Endothelial cell of umbilical vein (primary cell): ENCODE data around the gene ATXN1. TPM values are rescaled to one million over a fixed set of nuclear protein-coding genes. Genes with fewer than 3 reads are reported as not detected.

Experiments used
- BruUV-seq: library from RNA; stranded (reverse); fragments of 400-500 nt; replicated peaks from 2 replicates; lab custom pipeline; 2021; lab: Mats Ljungman, UMichigan
- CTCF ChIA-PET: fragments of 300-600, 350-600 bp; sonication (Branson Sonifier 250); formaldehyde crosslinking; loops from one replicate; lab custom pipeline; 2021; ENCODE audit warnings: antibody characterized with exemption, inconsistent platforms; lab: Charles Lee
- POLR2A ChIA-PET: fragments of 300-600, 350-600 bp; sonication (Branson Sonifier 250); formaldehyde crosslinking; loops from one replicate; lab custom pipeline; 2021; ENCODE audit warnings: antibody characterized with exemption, inconsistent platforms; lab: Charles Lee
- DNase-seq: peaks from one replicate; pipeline ENCODE4 v3.0.0-alpha.2; 2011; ENCODE audit warnings: low read depth, low spot score
- FAIRE-seq: peaks from 2 replicates; lab custom pipeline; 2011; peaks lifted over from hg19 to GRCh38; lab: Jason Lieb, UNC
- H2AFZ ChIP-seq: 2 replicates; pipeline ENCODE4 v1.6.0; 2012; ENCODE audit warnings: low read depth, low read length, control low read depth, inconsistent platforms
- H3K27ac ChIP-seq: 2 replicates; pipeline ENCODE4 v1.5.1; 2011; ENCODE audit warnings: low read depth, mild to moderate bottlenecking, control low read depth, low read length, moderate library complexity; ENCODE audit not compliant: insufficient read depth
- H3K27me3 ChIP-seq, 2 experiments: 2 replicates each; pipeline versions ENCODE4 v1.6.0 to v1.6.1; 2011; ENCODE audit warnings: low read length in 2 of 2, mixed read lengths in 1 of 2; ENCODE audit not compliant: control insufficient read depth in 2 of 2, insufficient read depth in 2 of 2
- H3K36me3 ChIP-seq, 2 experiments: 2 replicates in 1 of 2; 3 replicates in 1 of 2; pipeline ENCODE4 v1.5.1; 2011; ENCODE audit warnings: low read length in 2 of 2, mild to moderate bottlenecking in 1 of 2, moderate library complexity in 1 of 2; ENCODE audit not compliant: control insufficient read depth in 2 of 2, insufficient read depth in 2 of 2; ENCODE audit errors: extremely low read depth in 1 of 2
- H3K4me1 ChIP-seq: 3 replicates; pipeline ENCODE4 v1.5.1; 2011; ENCODE audit warnings: mild to moderate bottlenecking, low read length; ENCODE audit not compliant: control insufficient read depth, insufficient read depth; ENCODE audit errors: extremely low read depth
- H3K4me2 ChIP-seq: 2 replicates; pipeline ENCODE4 v1.6.1; 2011; ENCODE audit warnings: low read length, control low read depth, mixed read lengths; ENCODE audit not compliant: insufficient read depth
- H3K4me3 ChIP-seq, 3 experiments: fragments of 200-600 bp in 1 of 3; sonication (generic), shearing (Covaris generic) in 1 of 3; replicated peaks in 1 of 3; 2 replicates each; pipeline ENCODE4 v1.5.1; 2011 to 2016; ENCODE audit warnings: control low read depth in 3 of 3, low read length in 3 of 3, mild to moderate bottlenecking in 2 of 3, inconsistent platforms in 1 of 3, low read depth in 1 of 3, moderate library complexity in 1 of 3; ENCODE audit not compliant: insufficient read depth in 1 of 3
- H3K79me2 ChIP-seq: 2 replicates; pipeline ENCODE4 v1.6.0; 2012; ENCODE audit warnings: low read length, inconsistent platforms; ENCODE audit not compliant: control insufficient read depth, insufficient read depth
- H3K9ac ChIP-seq: replicated peaks from 2 replicates; pipeline ENCODE3; 2011; ENCODE audit warnings: low read length, control low read depth; ENCODE audit not compliant: insufficient read depth; ENCODE audit errors: extremely low read depth
- H3K9me1 ChIP-seq: replicated peaks from 3 replicates; pipeline ENCODE4 v1.6.0; 2011; ENCODE audit warnings: mild to moderate bottlenecking, low read length; ENCODE audit not compliant: control insufficient read depth, insufficient read depth; ENCODE audit errors: extremely low read depth
- H3K9me3 ChIP-seq: replicated peaks from 2 replicates; pipeline ENCODE4 v1.5.1; 2012; ENCODE audit warnings: low read length, inconsistent platforms; ENCODE audit not compliant: control insufficient read depth, insufficient read depth
- H4K20me1 ChIP-seq: replicated peaks from 2 replicates; pipeline ENCODE3; 2011; ENCODE audit warnings: mild to moderate bottlenecking, low read length; ENCODE audit not compliant: control insufficient read depth, insufficient read depth; ENCODE audit errors: extremely low read depth
- EZH2 ChIP-seq: IDR thresholded peaks from 2 replicates; pipeline ENCODE4 v1.6.1; 2012; ENCODE audit warnings: borderline replicate concordance, low read depth, mild to moderate bottlenecking, moderate library complexity, low read length, inconsistent platforms; ENCODE audit not compliant: severe bottlenecking
- FOS ChIP-seq: IDR thresholded peaks from 2 replicates; pipeline ENCODE4 v1.6.1; 2011; ENCODE audit warnings: mild to moderate bottlenecking, low read length, moderate library complexity, borderline replicate concordance; ENCODE audit not compliant: insufficient read depth
- GATA2 ChIP-seq: IDR thresholded peaks from 2 replicates; pipeline ENCODE4 v1.7.0; 2011; ENCODE audit warnings: low read depth, mild to moderate bottlenecking, moderate library complexity, mixed read lengths, low read length; ENCODE audit not compliant: insufficient read length, insufficient read depth
- MYC ChIP-seq: IDR thresholded peaks from one replicate; pipeline ENCODE4 v1.6.1; 2011; ENCODE audit warnings: mild to moderate bottlenecking, low read depth, low read length
- POLR2A ChIP-seq: IDR thresholded peaks from 2 replicates; pipeline ENCODE4 v1.6.1; 2012; ENCODE audit warnings: low read depth, mild to moderate bottlenecking, control low read depth, low read length
- POLR2AphosphoS5 ChIP-seq: IDR thresholded peaks from 2 replicates; pipeline ENCODE4 v1.6.1; 2012; ENCODE audit warnings: low read depth, mild to moderate bottlenecking, control low read depth, low read length, moderate library complexity; ENCODE audit not compliant: insufficient read depth
- dilution Hi-C: fragments of 300-500 bp; cut with MboI; formaldehyde crosslinking; loops from one replicate; pipeline ENCODE4 v1.15.0; 2019; ENCODE audit warnings: low sequenced_read_pairs; ENCODE audit not compliant: extremely low pct_ligation_motif_present
- intact Hi-C: fragments of 100-400 bp; cut with micrococcal nuclease; formaldehyde crosslinking; loops from one replicate; pipeline ENCODE4 v1.10.0; 2022
- polyA plus RNA-seq, 4 experiments: library from polyadenylated mRNA; depleted of rRNA in 3 of 4; stranded (reverse) in 3 of 4; unstranded in 1 of 4; fragments of >200 nt; gene quantifications; 2 replicates each; pipeline versions ENCODE4 v1.2.1 to v1.2.3, GENCODE V29; 2011 to 2012; ENCODE audit warnings: missing spikeins in 1 of 4
- total RNA-seq: library from RNA; stranded (reverse); gene quantifications from 2 replicates; pipeline ENCODE4 v1.2.3, GENCODE V29; 2021
- TF ChIP-seq, protein P1 (sequence below): IDR thresholded peaks from 2 replicates; pipeline ENCODE4 v1.6.1; 2011; ENCODE audit not compliant: insufficient read depth, insufficient read length
- TF ChIP-seq, protein P2 (sequence below), 2 donors: IDR thresholded peaks; 1 replicate in 1 of 2; 2 replicates in 1 of 2; pipeline ENCODE4 v1.5.1; 2011; ENCODE audit warnings: low read length in 2 of 2, mild to moderate bottlenecking in 2 of 2, moderate library complexity in 2 of 2, control low read depth in 1 of 2, inconsistent platforms in 1 of 2, low read depth in 1 of 2; ENCODE audit not compliant: insufficient read depth in 1 of 2; ENCODE audit errors: extremely low read depth in 1 of 2

The ATXN1 gene
- total and polyA plus RNA-seq, 2 donors (not counting 3 experiments of a cell fraction or from before 2014, with no cell fraction given): 16.4 to 33.0 TPM

DNA sequence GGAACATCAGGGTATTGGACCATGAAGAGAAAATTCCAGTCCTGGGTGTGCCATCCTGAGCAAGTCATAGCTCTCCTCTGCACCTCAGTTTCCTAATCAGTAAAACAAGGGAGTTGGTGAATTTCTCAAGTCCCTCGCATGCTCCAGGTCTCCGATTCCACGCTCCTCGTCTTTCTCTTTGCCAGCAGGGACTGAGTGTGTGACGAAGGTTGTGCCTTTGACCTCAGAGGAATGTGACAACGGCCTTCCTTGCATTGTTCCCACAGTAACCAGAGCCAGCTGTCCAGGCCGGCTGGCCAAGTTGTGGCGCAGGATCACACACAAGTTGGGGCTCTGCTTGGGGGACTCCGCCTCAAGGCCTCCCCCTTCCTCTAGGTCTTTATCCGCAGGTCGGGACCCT lies 217.3 kb downstream of the ATXN1 start:
- Histone ChIP-seq H2AFZ (no peak overlapping the region), H3K4me3 (no peak overlapping the region), H3K36me3 (no peaks in the 10 kb centered on the region), H3K9me1 (no peaks in the 10 kb centered on the region), H3K9me3 (no peaks in the 10 kb centered on the region), H3K27me3 (no peaks in the 10 kb centered on the region), H3K79me2 (no peaks in the 10 kb centered on the region), H3K27ac (no peak overlapping the region), H3K4me1 (peaks cover 8% of the 10 kb centered on the region), H3K4me2 (no peak overlapping the region), H4K20me1 (no peaks in the 10 kb centered on the region), H3K9ac (no peak overlapping the region)
- dilution Hi-C loops: no loop called here
- intact Hi-C loops: no loop called here
- ChIA-PET CTCF (interaction anchor here (1.0 kb wide), 1 partner anchor 219 kb away, joined by 3 read pairs; no protein-coding TSS in a partner anchor), POLR2A (no interaction called here)
- DNase-seq: peak; percentile 37
- no TSS peak for BruUV-seq
- peak; percentile 42 for FAIRE-seq
- no peak for TF ChIP-seq POLR2A
- TF ChIP-seq FOS: no peak
- TF ChIP-seq, protein P1, sequence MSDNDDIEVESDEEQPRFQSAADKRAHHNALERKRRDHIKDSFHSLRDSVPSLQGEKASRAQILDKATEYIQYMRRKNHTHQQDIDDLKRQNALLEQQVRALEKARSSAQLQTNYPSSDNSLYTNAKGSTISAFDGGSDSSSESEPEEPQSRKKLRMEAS: no peak
- no peak for TF ChIP-seq POLR2AphosphoS5
- no peak for TF ChIP-seq EZH2
- TF ChIP-seq, protein P2, sequence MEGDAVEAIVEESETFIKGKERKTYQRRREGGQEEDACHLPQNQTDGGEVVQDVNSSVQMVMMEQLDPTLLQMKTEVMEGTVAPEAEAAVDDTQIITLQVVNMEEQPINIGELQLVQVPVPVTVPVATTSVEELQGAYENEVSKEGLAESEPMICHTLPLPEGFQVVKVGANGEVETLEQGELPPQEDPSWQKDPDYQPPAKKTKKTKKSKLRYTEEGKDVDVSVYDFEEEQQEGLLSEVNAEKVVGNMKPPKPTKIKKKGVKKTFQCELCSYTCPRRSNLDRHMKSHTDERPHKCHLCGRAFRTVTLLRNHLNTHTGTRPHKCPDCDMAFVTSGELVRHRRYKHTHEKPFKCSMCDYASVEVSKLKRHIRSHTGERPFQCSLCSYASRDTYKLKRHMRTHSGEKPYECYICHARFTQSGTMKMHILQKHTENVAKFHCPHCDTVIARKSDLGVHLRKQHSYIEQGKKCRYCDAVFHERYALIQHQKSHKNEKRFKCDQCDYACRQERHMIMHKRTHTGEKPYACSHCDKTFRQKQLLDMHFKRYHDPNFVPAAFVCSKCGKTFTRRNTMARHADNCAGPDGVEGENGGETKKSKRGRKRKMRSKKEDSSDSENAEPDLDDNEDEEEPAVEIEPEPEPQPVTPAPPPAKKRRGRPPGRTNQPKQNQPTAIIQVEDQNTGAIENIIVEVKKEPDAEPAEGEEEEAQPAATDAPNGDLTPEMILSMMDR (IDR thresholded peaks at IDR 0.05; ENCODE audit: extremely low read depth in 1 of 2, insufficient read depth in 1 of 2, low read depth in 1 of 2, low read length in 2 of 2): no peak
- TF ChIP-seq MYC: no peak
- no peak for TF ChIP-seq GATA2
